H9 (cell line): ENCODE data around the gene NACAD. TPM values are rescaled to one million over a fixed set of nuclear protein-coding genes. Genes with fewer than 3 reads are reported as not detected.

Experiments
- DNase-seq: peaks from one replicate; pipeline ENCODE4 v3.0.0-alpha.2; 2017
- H2AFZ ChIP-seq: one replicate; pipeline ENCODE4 v1.6.1; 2013; ENCODE audit warnings: mild to moderate bottlenecking, low read length, control low read depth, moderate library complexity
- H2AK5ac ChIP-seq: 2 replicates; pipeline ENCODE4 v1.6.1; 2013; ENCODE audit warnings: low read length, control low read depth, mixed read lengths; ENCODE audit not compliant: insufficient read length
- H2BK120ac ChIP-seq: one replicate; pipeline ENCODE4 v1.6.1; 2013; ENCODE audit warnings: low read depth, mild to moderate bottlenecking, low read length, control low read depth, inconsistent platforms; ENCODE audit not compliant: poor library complexity, severe bottlenecking
- H2BK12ac ChIP-seq: 2 replicates; pipeline ENCODE4 v1.6.1; 2013; ENCODE audit warnings: low read length, control low read depth, mixed read lengths, low read depth; ENCODE audit not compliant: insufficient read length
- H2BK15ac ChIP-seq: 2 replicates; pipeline ENCODE4 v1.6.1; 2013; ENCODE audit warnings: low read depth, low read length, control low read depth
- H2BK20ac ChIP-seq: one replicate; pipeline ENCODE4 v1.6.1; 2013; ENCODE audit warnings: low read depth, mild to moderate bottlenecking, low read length, control low read depth, inconsistent platforms; ENCODE audit not compliant: poor library complexity, severe bottlenecking
- H2BK5ac ChIP-seq: 2 replicates; pipeline ENCODE4 v1.6.1; 2013; ENCODE audit warnings: low read length, control low read depth, mixed read lengths; ENCODE audit not compliant: insufficient read length
- H3K14ac ChIP-seq: 2 replicates; pipeline ENCODE4 v1.6.1; 2013; ENCODE audit warnings: low read length, control low read depth; ENCODE audit not compliant: insufficient read depth
- H3K18ac ChIP-seq: 2 replicates; pipeline ENCODE4 v1.6.1; 2013; ENCODE audit warnings: low read depth, mild to moderate bottlenecking, mixed read lengths, low read length, control low read depth; ENCODE audit not compliant: insufficient read length
- H3K23ac ChIP-seq: 2 replicates; pipeline ENCODE4 v1.6.1; 2013; ENCODE audit warnings: low read length, control low read depth, mixed read lengths, low read depth; ENCODE audit not compliant: insufficient read length
- H3K23me2 ChIP-seq: 2 replicates; pipeline ENCODE4 v1.6.1; 2013; ENCODE audit warnings: low read depth, mild to moderate bottlenecking, mixed read lengths, low read length, control low read depth; ENCODE audit not compliant: insufficient read length, poor library complexity, severe bottlenecking
- H3K27ac ChIP-seq: 2 replicates; pipeline ENCODE4 v1.5.1; 2013; ENCODE audit warnings: low read length, control low read depth, mixed read lengths, low read depth; ENCODE audit not compliant: insufficient read length
- H3K27me3 ChIP-seq: 2 replicates; pipeline ENCODE4 v1.6.1; 2013; ENCODE audit warnings: low read length, control low read depth, inconsistent platforms; ENCODE audit not compliant: insufficient read depth
- H3K4ac ChIP-seq: 2 replicates; pipeline ENCODE4 v1.6.1; 2013; ENCODE audit warnings: low read depth, mild to moderate bottlenecking, control low read depth, inconsistent platforms, low read length, moderate library complexity
- H3K4me1 ChIP-seq: 2 replicates; pipeline ENCODE4 v1.6.1; 2013; ENCODE audit warnings: low read length, control low read depth, inconsistent platforms; ENCODE audit not compliant: insufficient read depth
- H3K4me2 ChIP-seq: 2 replicates; pipeline ENCODE4 v1.6.1; 2013; ENCODE audit warnings: low read length, control low read depth, mixed read lengths; ENCODE audit not compliant: insufficient read length, insufficient read depth
- H3K56ac ChIP-seq: 2 replicates; pipeline ENCODE4 v1.6.1; 2013; ENCODE audit warnings: low read depth, mild to moderate bottlenecking, mixed read lengths, low read length, control low read depth; ENCODE audit not compliant: insufficient read length
- H3K79me1 ChIP-seq: 2 replicates; pipeline ENCODE4 v1.6.1; 2013; ENCODE audit warnings: low read depth, mild to moderate bottlenecking, moderate library complexity, low read length, control low read depth, inconsistent platforms; ENCODE audit not compliant: insufficient read depth, poor library complexity, severe bottlenecking
- H3K79me2 ChIP-seq: 2 replicates; pipeline ENCODE4 v1.6.1; 2013; ENCODE audit warnings: low read length, control low read depth, inconsistent platforms; ENCODE audit not compliant: insufficient read depth
- H3K9ac ChIP-seq: 2 replicates; pipeline ENCODE4 v1.6.1; 2013; ENCODE audit warnings: low read length, control low read depth, mixed read lengths; ENCODE audit not compliant: insufficient read length; ENCODE audit errors: extremely low read depth
- H3K9me3 ChIP-seq: one replicate; pipeline ENCODE4 v1.6.1; 2013; ENCODE audit warnings: low read depth, low read length, inconsistent platforms; ENCODE audit not compliant: control insufficient read depth
- H3T11ph ChIP-seq: one replicate; pipeline ENCODE4 v1.6.1; 2013; ENCODE audit warnings: mild to moderate bottlenecking, low read length, control low read depth, inconsistent platforms
- H4K20me1 ChIP-seq: one replicate; pipeline ENCODE4 v1.6.1; 2013; ENCODE audit not compliant: control insufficient read depth, insufficient read length, insufficient read depth
- H4K5ac ChIP-seq: 2 replicates; pipeline ENCODE4 v1.6.1; 2013; ENCODE audit warnings: low read depth, mild to moderate bottlenecking, mixed read lengths, low read length, control low read depth; ENCODE audit not compliant: insufficient read length
- H4K8ac ChIP-seq: replicated peaks from 2 replicates; pipeline ENCODE4 v1.6.1; 2013; ENCODE audit warnings: low read length, control low read depth, mixed read lengths, low read depth; ENCODE audit not compliant: insufficient read length
- H4K91ac ChIP-seq: 2 replicates; pipeline ENCODE4 v1.6.1; 2013; ENCODE audit warnings: low read depth, mild to moderate bottlenecking, moderate library complexity, mixed read lengths, low read length, control low read depth; ENCODE audit not compliant: insufficient read length
- H3K27ac Mint-ChIP-seq, 3 experiments: 2 replicates in 2 of 3; 3 replicates in 1 of 3; pipeline ENCODE4 v1.8.0; 2020 to 2021; ENCODE audit warnings: mixed read lengths in 3 of 3, mild to moderate bottlenecking in 1 of 3, moderate library complexity in 1 of 3
- H3K27me3 Mint-ChIP-seq: 2 replicates; pipeline ENCODE4 v1.8.0; 2021; ENCODE audit warnings: low read depth, mild to moderate bottlenecking, moderate library complexity, mixed read lengths
- H3K36me3 Mint-ChIP-seq, 3 experiments: 2 replicates in 2 of 3; 3 replicates in 1 of 3; pipeline ENCODE4 v1.8.0; 2020 to 2021; ENCODE audit warnings: low read depth in 3 of 3, mixed read lengths in 3 of 3; ENCODE audit not compliant: insufficient read depth in 1 of 3
- H3K4me1 Mint-ChIP-seq, 2 experiments: 2 replicates each; pipeline ENCODE4 v1.8.0; 2020; ENCODE audit warnings: mixed read lengths in 2 of 2
- H3K4me3 Mint-ChIP-seq, 2 experiments: 2 replicates in 1 of 2; 3 replicates in 1 of 2; pipeline ENCODE4 v1.8.0; 2020 to 2021; ENCODE audit warnings: mild to moderate bottlenecking in 2 of 2, mixed read lengths in 2 of 2, moderate library complexity in 1 of 2
- H3K9me3 Mint-ChIP-seq, 2 experiments: 2 replicates in 1 of 2; 3 replicates in 1 of 2; pipeline ENCODE4 v1.8.0; 2020; ENCODE audit warnings: mild to moderate bottlenecking in 2 of 2, mixed read lengths in 2 of 2, moderate library complexity in 1 of 2
- CTCF ChIP-seq: fragments of 200-600 bp; sonication (generic); conservative IDR thresholded peaks from 3 replicates; pipeline ENCODE4 v1.8.0; 2021; ENCODE audit warnings: antibody characterized with exemption, mild to moderate bottlenecking
- WGBS: extraction: QIAGEN DNeasy Blood & Tissue Kit; methylation state at CpG from one replicate; pipeline ENCODE4 v1.1.7; 2013; ENCODE audit warnings: missing lambda C conversion rate, low lambda C conversion rate, mixed read lengths; ENCODE audit not compliant: insufficient read length; ENCODE audit errors: extremely low coverage; 5-methylcytosine and 5-hydroxymethylcytosine counted together
- total RNA-seq: library from RNA; stranded (reverse); gene quantifications from 2 replicates; pipeline ENCODE4 v1.2.1, GENCODE V29; 2021

Gene NACAD
- total RNA-seq, 1 experiment from 2014 or later = 8.0 TPM

GRCh38 chr7:45126201-45126600, 37.4 kb upstream of the NACAD start:
- H3K56ac ChIP-seq = no peak overlapping the region
- H3K36me3 Mint-ChIP-seq = no peaks in the 10 kb centered on the region

More at GRCh38 chr7:45126201-45126600, 37.4 kb upstream of the NACAD start:
- no peak overlapping the region for H2BK120ac ChIP-seq
- H3K23me2 ChIP-seq = no peaks in the 10 kb centered on the region
- no peak overlapping the region for H2BK15ac ChIP-seq
- no peak overlapping the region; the same call in 1 of the 2 replicates for H3K14ac ChIP-seq
- no peak overlapping the region for H2AFZ ChIP-seq
- H3K18ac ChIP-seq = no peak overlapping the region
- Mint-ChIP-seq H3K27me3 (peaks cover 8% of the 10 kb centered on the region), H3K4me3 (no peak overlapping the region), H3K4me1 (peaks cover 11% of the 10 kb centered on the region in 2 experiments), H3K9me3 (no peaks in the 10 kb centered on the region), H3K27ac (no peak overlapping the region)
- no peak overlapping the region for H2BK20ac ChIP-seq
- no peaks in the 10 kb centered on the region for H3K4me1 ChIP-seq
- H3K23ac ChIP-seq = no peak overlapping the region
- no peak for TF ChIP-seq CTCF
- H4K5ac ChIP-seq = no peak overlapping the region
- no peak overlapping the region for H3K9ac ChIP-seq
- no peak overlapping the region for H2BK12ac ChIP-seq
- H3K27ac ChIP-seq = no peak overlapping the region
- no CpG with 5 or more reads among the region's 6 CpGs for WGBS
- H3K4ac ChIP-seq = no peak overlapping the region
- no peaks in the 10 kb centered on the region for H4K20me1 ChIP-seq
- no peak overlapping the region for H4K91ac ChIP-seq
- no peaks in the 10 kb centered on the region for H3K9me3 ChIP-seq
- no peak overlapping the region for H3K4me2 ChIP-seq
- H3K79me2 ChIP-seq = no peaks in the 10 kb centered on the region
- no peak overlapping the region for H4K8ac ChIP-seq
- no peak overlapping the region for H3T11ph ChIP-seq
- no peak overlapping the region for H2AK5ac ChIP-seq
- no peaks in the 10 kb centered on the region for H3K27me3 ChIP-seq
- DNase-seq = no peak
- no peak overlapping the region for H2BK5ac ChIP-seq
- no peaks in the 10 kb centered on the region for H3K79me1 ChIP-seq
